Measurements from ENCODE around the gene C1QBP.
A peak's percentile ranks its signal among the peaks of the same experiment; 100 is the strongest.
"Not testable (repeated sequence)": the region's sequence is repeated elsewhere in the genome, so short reads cannot be mapped to it uniquely, and the experiment has no call there.

C1QBP gene

DNA sequence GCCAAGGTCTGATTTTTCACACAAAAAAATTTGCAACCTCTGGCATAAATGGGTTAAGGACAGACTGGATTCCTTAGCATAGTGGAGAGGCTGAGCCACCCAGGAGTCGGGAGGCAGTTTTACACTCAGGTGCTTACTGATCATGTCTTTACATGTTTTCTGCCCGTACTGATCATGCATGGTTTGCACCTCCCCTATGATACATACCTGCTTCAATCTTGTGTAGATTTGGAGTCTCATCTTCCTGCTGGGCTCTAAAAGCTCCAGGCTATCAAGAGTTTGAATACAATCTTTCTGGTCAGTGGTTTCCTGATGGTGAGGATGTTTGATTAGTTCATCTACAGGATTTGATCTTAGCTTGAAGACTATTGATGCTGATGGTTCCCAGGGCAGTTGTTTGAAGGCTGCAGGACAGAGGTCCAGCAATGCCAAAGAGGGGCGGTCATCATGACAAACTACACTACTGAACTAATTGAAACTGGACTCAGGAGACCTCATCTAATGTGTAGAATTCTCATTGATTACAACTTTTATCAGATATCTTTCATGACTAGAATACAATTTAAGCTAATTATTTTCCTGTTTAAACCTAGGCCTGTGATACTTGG lies 6.9 kb downstream of the C1QBP start:
- DNase-seq (ENCODE audit: low read depth in 2 of 2), result no peak

DNA sequence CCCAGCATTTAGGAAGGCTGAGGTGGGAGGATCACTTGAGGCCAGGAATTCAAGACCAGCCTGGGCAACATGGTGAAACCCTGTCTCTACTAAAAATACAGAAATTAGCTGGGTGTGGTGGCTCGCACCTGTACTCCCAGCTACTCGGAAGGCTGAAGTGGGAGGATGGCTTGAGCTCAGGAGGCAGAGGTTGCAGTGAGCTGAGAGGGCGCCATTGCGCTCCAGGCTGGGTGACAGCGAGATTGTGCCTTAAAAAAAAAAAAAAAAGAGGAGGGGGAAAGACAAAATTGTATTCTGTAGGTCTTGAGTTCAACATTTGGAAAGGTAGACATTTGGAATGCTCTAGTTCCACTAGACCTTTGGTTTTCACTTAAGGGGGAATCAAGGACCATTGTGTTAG lies 7.7 kb downstream of the C1QBP start:
- not testable (repeated sequence) for DNase-seq (ENCODE audit: low read depth in 2 of 2)

DNA sequence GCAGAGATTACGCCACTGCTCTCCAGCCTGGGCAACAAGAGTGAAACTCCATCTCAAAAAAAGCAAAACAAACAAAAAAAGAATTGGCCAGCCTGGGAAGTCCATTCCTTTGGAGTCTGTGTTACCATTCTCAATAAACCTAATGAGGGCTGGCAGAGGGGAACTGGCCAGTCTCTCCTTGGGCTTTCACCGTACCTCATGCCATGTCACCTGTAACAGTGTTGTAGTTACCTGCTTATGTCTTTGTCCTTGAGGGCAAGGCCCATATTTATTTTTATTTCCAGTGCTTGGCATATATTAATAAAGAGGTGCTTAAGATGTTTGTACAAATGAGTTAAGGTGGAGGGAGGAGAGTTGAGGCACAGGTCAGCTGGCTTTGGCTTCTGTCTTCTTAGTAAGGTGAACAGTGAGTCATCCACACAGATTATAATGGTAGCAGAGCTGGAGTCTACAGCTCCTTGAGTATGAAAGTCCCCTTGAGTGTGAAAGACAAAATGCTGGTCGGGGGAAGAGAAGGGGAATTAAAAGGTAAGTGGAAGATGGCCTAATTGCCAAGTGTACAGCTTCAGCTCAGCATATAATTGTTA lies 8.4 kb downstream of the C1QBP start:
- no peak for DNase-seq (ENCODE audit: low read depth in 2 of 2)

DNA sequence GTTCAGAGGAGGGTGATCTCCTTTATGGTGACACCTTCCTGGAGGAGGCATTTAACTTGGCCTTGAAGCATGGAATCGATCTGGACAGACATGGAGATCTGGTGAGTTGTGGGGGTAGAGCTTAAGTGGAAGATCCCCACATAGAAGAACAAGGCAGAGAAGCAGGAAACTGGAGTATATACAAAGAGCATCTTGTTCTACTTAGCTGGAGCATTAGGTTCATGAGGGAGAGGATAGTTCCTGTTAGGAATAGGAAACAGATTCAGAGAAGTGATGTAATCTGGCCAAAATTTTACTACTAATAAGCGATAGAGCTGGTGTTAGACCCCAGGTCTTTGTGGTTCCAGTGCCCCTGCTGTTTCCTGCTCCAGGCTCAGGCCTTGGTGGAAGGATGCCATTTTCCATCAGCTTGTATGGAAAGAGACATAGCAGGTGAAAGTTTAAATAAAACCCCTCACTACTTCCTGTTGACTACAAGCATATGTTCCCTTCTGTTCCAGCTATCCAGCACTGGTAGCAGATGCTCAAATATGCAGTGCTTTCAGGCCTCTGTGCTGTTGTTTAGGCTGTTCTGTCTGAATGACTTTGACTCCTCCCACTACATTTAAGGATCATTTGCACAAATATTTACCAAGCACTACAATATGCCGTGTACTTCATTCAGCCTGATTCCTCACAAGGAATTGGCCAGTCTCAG lies 9.6 kb downstream of the C1QBP start:
- no peak for DNase-seq (ENCODE audit: low read depth in 2 of 2)

DNA sequence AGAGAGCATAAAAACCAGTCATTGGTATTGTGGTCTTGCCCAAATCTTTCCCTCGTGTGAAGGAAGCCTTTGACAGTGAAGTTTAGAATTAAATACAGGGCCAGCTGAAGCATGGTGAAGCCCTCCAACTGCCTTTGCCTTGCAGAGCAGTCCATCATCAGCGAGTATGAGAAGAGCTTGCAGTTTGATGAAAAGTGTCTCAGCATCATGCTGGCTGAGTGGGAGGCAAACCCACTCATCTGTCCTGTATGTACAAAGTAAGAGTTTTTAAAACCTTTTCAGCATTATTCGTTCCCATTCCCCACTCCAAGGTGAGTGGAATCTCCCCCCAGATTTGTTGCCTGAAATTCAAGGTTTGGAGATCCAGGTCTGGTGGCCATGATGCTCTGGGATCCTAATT lies 13.1 kb downstream of the C1QBP start:
- DNase-seq (ENCODE audit: low read depth in 2 of 2), result no peak

DNA sequence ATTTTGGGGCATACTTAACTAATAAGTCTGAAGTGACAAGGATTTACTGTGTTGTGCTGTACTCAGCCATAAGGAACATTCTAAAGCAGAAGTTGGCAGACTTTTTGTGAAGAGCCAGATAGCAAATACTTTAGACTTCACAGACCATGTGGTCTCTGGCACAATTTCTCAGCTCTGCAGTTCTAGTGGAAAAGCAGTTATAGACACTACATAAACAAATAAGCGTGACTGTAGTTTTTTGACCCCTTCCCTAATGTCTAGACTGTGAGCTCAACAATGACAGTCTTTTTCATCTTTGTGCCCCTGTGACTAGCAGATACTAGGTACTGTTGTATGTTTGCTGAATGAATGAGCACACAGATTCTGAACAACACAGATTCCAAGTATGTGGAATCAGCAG lies 14.0 kb downstream of the C1QBP start:
- DNase-seq (ENCODE audit: low read depth in 2 of 2), result no peak

DNA sequence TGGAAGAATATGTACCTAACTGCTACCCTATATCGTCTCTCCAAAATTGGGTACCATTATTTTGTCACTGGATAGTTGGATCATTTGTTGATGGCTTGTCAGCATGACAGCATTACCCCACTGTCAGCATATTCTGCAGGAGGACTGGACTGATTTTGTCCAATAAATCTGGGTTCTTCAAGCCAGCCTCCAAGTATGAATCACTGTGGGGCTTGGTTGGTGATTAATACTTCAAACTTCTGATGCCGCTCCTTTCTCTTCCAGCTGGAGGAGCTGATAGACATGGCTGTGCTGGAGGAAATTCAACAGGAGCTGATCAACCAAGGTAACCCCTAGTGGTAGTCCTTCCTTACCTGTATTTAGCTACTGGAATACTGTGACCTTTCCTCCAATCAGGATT lies 16.4 kb downstream of the C1QBP start:
- DNase-seq (ENCODE audit: low read depth in 2 of 2), result no peak

DNA sequence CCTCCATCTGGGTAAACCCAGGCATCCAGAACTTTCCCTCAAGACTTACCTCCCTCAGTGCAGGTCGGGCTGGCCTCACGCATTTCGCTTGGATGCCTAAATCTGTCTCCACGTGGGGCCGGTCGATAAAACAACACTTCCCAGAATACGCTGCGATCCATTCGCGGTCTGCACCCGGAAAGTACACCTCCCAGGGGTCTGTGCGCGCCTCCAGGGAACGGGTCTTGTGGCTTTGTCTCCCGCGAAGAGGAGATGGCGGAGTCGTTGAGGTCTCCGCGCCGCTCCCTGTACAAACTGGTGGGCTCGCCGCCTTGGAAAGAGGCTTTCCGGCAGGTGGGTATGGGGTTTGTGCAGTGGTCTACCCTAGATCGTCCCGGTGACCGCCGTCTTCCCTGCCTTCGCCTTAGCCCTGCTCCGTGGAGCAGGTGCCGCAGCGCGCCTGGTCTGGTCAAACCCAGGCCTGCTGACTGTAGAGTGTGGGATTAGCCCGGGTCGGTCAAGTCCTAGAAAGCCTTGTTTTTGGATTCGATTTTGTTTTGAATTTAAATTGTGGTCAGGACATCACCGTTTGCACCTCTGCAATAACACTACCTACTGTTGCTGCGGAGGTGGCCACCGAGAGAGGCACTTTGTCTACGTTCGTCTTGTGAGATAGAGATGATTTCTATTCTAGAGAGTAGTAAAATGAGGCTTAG lies 18.8 kb downstream of the C1QBP start, which contains the start of gene RPAIN:
TSS of gene RPAIN (plus strand) at position 224 of the 695 bp plus-strand sequence. CDS start at position 253, 29 bp downstream.
- peak; percentile 75 to 82 for DNase-seq (ENCODE audit: low read depth in 2 of 2)

DNA sequence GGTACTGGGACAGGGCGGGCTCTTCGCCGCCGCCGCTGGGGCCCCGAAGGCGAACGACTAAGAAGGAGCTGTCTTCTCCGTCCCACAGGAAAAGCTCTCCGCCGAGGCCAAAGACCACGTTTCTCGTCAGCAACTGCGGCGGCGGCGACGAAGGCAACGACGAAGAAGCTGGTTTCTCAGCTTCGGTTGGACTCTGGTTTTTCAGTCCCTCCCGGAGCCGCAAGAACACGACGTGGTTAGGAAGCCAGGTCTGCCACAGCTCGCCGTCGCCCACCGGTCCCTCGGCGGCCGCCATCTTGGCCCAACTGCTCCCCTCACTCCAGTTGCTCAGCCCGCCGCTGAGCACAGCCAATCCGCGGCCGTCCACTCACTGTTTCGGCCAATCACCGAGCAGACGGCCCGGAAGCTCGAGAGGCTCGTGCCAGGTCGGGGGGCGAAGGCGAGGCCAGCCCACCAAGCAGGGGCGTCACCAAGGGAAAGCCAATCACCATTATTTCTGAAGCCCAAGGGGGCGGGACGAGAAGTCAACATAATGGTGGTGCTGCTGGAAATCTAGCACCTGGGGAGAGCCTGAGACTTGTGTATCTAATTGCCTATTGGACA lies 19.5 kb downstream of the C1QBP start, which contains the start of gene NUP88:
TSS of gene NUP88 (minus strand) at position 307 of the 603 bp plus-strand sequence. CDS start at position 295, 12 bp downstream.
- DNase-seq (ENCODE audit: low read depth in 2 of 2), result peak; percentile 95

DNA sequence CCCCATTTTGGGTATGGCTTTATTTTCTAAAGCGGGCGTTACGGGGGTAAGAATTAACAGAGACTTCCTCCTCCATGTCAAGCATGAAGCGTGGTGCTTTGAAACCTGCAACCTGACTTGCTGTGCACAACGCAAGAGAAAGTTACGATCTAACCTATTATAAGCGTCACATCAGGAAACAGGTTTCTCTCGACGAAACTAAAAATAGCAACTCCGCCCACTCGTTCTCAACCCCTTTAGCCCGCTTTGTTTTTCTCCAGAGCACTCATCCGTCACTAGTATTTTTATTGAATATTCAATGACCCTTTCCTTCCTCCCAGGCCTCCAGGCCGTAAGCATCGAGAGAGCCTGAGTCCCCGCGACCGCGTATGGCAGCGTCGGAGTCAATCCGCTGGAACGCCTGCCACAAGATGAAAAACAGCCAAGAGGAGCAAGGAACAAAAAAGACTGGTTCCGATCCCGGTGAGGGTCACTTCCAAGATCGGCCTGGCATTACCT lies 20.0 kb downstream of the C1QBP start:
- DNase-seq (ENCODE audit: low read depth in 2 of 2), result peak; percentile 39 to 51

DNA sequence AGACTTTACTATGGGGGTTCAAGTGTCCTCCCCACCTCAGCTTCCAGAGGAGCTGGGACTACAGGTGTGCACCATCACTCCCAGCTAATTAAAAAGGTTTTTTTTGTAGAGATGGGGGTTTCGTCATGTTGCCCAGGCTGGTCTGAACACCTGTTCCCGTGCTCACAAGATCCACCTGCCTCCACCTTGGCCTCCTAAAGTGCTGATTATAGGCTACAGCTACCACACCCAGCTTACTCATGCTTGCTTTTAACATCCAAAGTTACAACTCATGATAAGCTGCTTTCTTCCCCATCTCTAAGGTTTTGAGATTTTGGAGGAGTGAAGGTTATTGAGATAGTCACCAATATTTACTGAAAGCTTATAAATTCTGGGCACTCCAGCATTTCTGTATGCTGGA lies 22.1 kb downstream of the C1QBP start:
- no peak for DNase-seq (ENCODE audit: low read depth in 2 of 2)

DNA sequence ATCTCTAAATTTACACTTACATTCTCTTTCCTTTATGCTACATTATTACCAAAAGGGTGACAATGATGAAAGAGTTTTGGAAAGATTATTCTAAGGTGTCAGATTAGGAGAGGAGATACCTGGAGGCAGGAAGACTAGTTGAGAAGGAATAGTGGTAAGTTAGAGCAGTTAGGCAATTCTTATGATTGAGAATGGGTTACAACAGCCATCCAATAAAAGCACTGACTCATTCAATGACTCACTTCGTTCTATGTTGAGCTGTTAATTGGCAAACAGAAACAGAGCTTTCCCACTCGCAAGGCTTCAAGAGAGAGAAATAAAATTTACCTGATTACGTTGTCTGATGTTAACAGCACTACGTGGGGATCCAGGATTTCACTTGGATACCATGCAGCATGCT lies 25.3 kb downstream of the C1QBP start:
- DNase-seq (ENCODE audit: low read depth in 2 of 2), result no peak

DNA sequence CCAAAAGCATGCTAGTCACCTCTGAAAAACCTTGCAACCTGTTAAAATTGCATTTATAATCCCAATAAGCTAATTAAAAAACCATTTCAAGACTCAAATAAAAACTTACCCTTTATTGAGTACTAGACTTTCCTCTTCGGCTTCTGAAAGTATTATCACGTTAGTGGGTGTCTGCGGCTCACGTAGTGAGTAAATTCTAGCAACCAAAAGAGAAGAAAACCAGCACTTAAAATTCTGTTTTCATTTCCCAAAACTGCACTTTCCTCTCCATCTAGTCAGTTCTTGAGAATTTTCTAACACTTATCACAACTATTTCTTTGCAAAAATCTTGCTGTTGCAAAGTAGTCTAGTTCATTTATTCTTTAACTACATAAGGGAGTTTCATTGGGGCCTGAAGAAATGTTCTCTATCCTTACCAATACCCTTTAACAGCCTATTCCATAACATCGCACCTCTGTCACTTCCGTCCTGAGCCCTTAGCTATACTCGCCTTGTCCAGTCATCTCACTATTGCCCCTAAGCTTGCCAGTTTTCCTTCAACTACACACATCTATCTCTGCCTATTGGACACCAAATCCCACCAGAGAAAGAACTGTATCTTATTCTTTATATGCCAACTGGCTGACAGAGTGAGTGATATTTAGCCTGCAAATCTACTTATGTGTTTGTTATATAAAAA lies 28.2 kb downstream of the C1QBP start:
- DNase-seq (ENCODE audit: low read depth in 2 of 2), result no peak

DNA sequence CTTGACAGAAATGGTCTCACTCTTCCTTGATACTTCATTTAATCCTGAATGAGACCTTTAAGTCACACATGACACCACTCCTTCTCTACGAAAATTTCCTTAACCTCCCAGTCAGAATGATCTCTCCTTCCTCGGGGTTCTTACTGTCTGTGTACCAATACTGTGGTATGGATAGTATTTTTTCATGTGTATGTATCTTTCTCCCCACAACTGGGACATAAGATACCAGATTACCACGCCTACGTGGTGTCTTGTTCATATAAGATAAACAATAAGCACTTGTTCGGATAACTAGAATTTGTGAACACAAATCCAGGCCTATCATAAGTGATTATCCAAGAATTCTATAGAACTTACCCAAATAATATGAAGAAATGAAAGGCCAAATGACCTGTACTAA lies 30.8 kb downstream of the C1QBP start:
- DNase-seq (ENCODE audit: low read depth in 2 of 2), result no peak

DNA sequence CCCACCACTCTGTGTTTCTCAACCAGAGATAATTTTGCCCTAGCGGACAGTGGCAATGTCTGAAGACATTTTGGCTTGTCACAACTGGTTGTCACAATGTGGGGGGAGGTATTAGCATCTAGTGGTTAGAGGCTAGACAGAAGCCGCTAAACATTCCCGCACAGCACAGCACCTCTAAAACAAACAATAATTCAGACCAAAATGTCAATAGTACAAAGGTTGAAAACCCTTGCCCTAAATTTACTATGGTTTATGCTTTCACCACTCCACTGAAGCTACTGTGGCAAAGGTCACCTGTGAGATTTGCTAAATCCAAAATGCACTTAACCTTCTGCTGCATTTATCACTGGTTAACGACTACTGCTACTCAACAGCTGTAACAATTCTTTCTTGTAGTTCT lies 33.6 kb downstream of the C1QBP start:
- DNase-seq (ENCODE audit: low read depth in 2 of 2), result no peak

DNA sequence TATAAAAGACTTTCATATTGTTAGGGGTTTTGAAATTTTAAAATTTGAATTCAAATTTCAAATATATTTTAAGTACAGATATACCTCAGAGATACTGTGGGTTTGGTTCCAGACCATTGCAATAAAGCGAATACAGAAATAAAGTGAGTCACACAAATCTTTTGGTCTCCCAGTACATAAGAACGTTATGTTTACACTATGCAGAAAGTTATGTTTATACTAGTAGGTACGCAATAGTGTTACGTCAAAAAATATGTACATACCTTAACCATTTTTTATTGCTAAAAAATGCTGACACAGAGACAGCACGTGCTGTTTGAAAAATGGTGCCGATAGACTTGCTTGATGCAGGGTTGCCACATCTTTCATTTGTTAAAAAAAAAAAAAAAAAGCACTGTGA lies 39.2 kb downstream of the C1QBP start:
- DNase-seq (ENCODE audit: low read depth in 2 of 2), result no peak

DNA sequence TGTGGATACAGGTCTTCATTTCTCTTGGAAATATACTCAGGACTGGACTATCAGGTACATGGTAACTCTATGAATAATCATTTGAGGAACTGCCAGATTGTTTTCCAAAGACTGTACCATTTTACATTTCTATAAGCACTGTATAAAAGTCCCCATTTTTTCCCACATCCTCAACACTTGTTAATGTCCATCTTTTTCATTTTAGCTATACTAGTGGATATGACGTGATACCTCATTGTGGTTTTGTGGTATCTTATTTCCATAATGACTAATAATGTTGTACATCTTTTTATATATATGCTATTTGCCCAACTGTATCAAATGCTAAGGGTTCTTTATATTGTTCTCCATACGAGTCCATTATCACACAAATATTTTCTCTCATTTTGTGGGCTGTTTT lies 42.3 kb downstream of the C1QBP start:
- no peak for DNase-seq (ENCODE audit: low read depth in 2 of 2)

DNA sequence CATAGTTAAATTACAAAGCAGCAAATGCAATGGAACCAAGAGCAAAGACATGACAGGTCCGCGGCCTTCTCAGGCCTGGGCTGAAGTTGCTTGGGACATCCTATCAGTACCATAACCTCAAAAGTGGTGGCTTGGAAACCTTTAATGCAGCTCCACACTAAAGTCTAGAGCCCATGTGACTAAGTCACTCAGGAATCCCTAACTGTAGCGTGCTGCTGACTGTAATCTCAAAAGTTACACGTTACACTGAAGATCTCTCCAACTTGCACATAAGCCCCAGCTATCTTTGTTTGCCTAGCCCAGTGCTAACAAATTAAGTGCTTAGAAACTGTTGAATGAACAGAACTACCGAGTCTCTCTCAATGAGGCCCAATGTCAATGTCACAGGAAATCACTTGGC lies 47.3 kb downstream of the C1QBP start:
- DNase-seq (ENCODE audit: low read depth in 2 of 2), result no peak

All from stimulated activated CD4-positive, alpha-beta T cell treated with anti-CD3 and anti-CD28 coated beads, Interleukin-12 subunit alpha, Interleukin-12 subunit beta, amount 100 ng/mL, for 24 hours (primary cell).